M059J (cell line): ENCODE measurements around the gene ZNF575. TPM values are rescaled to one million over a fixed set of nuclear protein-coding genes. Genes with fewer than 3 reads are reported as not detected.
"Not testable (repeated sequence)": the region's sequence is repeated elsewhere in the genome, so short reads cannot be mapped to it uniquely, and the experiment has no call there.

Source experiments
- DNase-seq: peaks from one replicate; pipeline ENCODE4 v3.0.0-alpha.2; 2012; ENCODE audit warnings: low read depth
- total RNA-seq: library from RNA; depleted of rRNA; stranded (reverse); fragments of >200 nt; shearing (Covaris generic); gene quantifications from 2 replicates; pipeline ENCODE4 v1.2.3, GENCODE V29; 2014

ZNF575 gene
- total RNA-seq, 1 experiment from 2014 or later = not detected

DNA sequence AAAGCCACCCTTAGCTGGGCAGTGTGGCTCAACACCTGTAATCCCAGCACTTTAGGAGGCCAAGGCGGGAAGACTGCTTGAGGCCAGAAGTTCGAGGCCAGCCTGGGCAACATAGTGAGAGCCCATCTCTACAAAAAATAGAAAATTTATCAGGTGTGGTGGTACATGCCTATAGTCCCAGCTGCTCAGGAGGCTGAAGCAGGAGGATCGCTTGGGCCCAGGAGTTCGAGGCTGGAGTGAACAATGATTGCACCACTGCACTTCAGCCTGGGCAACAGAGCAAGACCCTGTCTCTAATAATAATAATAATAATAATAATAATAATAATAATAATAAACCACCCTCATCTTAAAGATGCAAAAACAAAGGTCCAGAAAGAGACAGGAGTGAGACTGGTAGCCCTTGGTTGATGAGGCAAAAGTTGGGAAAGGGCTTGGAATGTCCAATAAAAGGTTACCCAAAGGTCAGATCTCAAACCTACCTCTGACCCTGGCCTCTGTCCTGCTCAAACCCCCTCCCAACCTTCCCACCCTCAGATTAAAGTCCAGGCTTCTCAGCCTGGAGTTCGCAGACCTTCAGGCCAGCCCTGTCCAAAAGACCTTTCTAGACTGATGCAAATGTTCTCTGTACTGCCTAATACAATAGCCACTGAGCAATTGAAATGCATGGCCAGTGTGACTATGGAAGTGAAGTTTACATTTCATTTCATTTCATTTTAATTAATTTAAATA, 9.1 kb downstream of the ZNF575 start:
- DNase-seq = no peak

GRCh38 chr19:43544077-43544476, 11.1 kb downstream of the ZNF575 start:
- DNase-seq = no peak

- no peak for DNase-seq
These were observed 12.3 kb downstream of the ZNF575 start for GRCh38 chr19:43545276-43545675.

DNA sequence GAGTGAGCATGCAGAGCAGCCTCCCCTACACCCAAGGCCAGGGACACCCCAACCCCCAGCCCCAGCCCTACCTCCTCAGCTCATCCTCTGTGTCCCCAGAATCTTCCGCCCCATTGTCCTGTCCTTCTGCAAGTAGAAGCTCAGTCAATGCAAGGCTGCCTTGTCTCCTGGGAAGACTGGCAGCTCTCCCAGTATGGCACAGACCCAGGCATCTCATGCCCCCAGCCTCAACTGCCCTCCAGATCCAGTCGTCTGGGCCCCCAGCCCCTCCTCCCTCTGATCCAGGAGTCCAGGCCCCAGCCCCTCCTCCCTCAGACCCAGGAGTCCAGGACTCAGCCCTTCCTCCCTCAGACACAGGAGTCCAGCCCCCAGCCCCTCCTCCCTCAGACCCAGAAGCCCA, 13.0 kb downstream of the ZNF575 start:
- no peak for DNase-seq

GRCh38 chr19:43546581-43546980, 13.6 kb downstream of the ZNF575 start:
- DNase-seq = no peak

- not testable (repeated sequence) for DNase-seq
These were observed 14.9 kb downstream of the ZNF575 start for GRCh38 chr19:43547926-43548325.

DNA sequence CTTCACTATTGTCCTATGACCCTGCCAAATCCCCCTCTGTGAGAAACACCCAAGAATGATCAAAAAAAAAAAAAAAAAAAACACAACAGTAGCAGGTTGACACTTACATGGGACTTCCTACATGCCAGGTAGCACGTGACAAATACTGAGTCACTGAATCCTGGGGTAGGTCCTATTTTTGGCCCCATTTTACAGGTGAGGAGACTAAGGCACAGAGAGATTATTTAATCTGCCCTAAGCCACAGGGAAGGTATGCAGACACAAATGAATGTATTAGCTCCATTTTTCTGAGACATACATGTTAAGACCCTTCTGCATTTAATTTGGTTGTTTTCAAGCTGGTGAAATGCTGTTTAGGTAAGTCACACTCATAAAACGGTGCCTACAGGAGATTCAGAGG, 15.7 kb downstream of the ZNF575 start:
- DNase-seq = no peak

- DNase-seq = no peak
These were observed 18.6 kb downstream of the ZNF575 start for GRCh38 chr19:43551399-43552197.

GRCh38 chr19:43552198-43552450, 19.1 kb downstream of the ZNF575 start:
- no peak for DNase-seq

- no peak for DNase-seq
These were observed 19.6 kb downstream of the ZNF575 start for GRCh38 chr19:43552616-43553015.

DNA sequence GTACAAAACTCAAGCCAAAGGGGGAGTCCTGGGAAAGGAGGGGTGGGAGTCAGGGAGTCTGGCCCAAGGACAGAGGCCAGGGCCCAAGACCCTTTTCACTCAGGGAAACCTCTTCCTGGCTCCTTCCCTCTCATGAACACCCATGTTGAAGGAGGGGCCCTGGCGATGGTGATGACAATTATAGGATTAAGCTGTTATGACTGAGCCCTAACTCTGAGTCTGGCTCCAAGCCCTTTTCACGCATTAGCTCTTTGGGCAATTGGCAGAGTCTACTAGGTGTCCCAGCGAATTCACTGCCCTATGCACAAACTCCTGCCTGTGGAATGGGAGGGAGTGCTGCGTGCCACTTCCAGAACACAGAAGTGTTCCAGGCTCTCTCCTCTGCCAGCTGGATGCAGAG, 20.7 kb downstream of the ZNF575 start:
- DNase-seq = no peak

DNA sequence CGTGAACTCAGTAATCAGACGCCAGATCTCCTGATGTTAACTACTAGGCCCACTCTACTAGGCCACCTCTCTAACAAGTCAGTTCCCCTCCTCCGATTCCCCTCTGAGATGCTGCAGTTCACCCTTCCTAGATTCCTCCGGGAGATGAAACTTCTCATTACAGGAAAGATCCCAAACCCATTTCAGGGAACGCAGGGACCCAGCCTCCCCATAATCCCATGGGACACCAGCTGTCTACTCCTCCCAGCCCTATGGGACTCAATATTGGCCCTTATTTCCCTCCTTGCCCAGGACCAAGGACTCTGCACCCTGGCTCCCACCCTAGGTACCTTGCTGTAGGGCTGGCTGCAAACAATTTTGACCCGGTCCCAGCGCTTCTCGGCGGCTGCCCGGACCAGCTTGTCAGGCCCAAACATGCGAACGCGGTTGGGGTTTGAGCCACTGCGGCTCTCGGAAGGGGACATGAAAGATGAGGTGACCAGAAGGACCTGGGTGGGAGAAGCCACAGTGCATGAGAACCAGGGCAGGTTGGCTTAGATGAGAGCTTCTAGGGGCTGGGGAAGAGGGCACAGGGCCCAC, 21.4 kb downstream of the ZNF575 start:
- DNase-seq = no peak

DNA sequence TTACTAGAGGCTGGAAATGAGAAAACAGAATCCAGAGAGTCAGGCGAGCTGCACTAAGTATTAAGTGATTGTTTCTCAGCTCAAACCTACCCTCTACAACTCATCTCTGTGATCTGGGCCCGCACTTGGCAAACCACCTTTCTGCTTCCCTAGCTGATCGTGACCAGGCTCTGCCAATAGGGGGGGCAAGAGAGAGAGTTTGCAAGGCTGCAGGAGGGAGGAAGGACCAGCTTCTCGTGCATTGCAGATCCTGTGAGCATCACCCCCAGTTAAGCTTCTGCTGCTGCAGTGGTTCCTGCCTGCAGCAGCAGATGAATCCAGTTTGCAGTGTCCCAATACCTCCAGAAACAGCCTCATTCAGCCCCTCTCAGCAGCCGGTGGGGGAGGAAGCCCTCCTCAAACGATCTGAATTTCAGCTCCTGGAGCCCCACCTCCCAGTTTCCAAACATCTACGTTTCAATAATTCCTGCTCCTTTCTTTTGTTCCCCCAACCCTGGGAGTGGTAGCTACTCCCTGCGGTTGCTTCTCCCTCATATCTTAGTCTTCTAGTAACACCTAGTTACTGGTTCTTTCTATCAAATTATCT, 22.3 kb downstream of the ZNF575 start:
- peak; percentile 65 for DNase-seq

- peak; percentile 55 for DNase-seq
These were observed 27.7 kb downstream of the ZNF575 start for GRCh38 chr19:43560687-43561086.

GRCh38 chr19:43561139-43561970, 28.4 kb downstream of the ZNF575 start:
- DNase-seq = no peak

- no peak for DNase-seq
These were observed 29.3 kb downstream of the ZNF575 start for GRCh38 chr19:43562226-43562697.

GRCh38 chr19:43562698-43563241, 29.8 kb downstream of the ZNF575 start:
- peak; percentile 99 for DNase-seq

DNA sequence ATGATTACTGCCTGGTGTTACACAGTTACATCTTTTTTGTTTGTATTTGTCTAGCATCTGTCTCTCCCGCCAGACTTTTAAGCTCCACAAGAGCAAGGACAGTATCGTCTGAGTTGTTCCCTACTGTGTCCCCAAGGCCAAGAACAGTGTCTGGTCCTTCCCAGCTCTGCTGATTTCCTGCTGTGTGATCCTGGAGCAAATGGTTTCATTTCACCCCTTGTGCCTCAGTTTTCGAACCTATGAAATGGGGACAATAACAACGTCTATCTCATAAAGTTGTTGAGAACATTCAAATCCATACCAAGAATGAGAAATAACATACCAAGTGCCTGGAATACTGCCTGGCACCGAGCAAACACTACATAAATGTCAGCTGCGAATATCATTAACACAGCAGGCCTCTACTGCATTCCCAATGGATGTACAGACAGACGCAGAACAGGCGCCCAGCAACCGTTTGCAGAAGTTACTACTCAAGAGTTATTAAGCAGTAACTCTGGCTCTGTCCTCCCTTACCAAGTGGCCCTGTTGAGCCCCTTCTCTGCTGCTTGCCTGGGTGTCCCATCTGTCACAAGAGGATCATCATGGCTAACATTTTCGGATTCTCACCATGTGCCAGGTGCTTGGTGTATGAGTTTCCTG, 30.9 kb downstream of the ZNF575 start:
- DNase-seq = no peak

DNA sequence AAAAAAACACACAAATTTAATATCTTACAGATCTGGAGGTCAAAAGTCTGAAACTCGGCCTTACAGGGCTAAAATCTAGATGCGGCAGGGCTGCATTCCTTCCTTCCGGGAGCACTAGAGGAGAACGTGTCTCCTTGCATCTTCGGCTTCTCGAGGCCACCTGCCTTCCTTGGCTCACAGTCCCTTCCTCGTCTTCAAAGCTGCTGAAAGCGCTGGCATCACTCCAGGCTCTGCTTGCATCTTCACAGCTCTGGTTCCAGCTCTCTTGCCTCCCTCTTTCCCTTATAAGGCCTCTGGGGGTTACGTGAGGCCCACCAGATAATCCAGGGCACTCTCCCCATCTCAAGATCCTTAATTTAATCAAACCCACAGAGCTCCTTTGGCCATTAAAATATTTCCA, 31.8 kb downstream of the ZNF575 start:
- DNase-seq = no peak

- no peak for DNase-seq
These were observed 36.7 kb downstream of the ZNF575 start for GRCh38 chr19:43569657-43570056.
